ENCODE data around the gene MDN1.

MDN1 gene

GRCh38 chr6:89707766-89708165, 111.8 kb downstream of the MDN1 start:
- no peak for DNase-seq (ENCODE audit: low read depth)
- TF ChIP-seq CTCF (IDR thresholded peaks at IDR 0.05; ENCODE audit: control insufficient read depth, insufficient read depth, low read depth, low read length, missing control alignments), result no peak
- no peak overlapping the region for H3K4me3 ChIP-seq (ENCODE audit: control insufficient read depth, low read depth, low read length)

GRCh38 chr6:89706121-89706520, 113.5 kb downstream of the MDN1 start:
- no peak overlapping the region for H3K4me3 ChIP-seq (ENCODE audit: control insufficient read depth, low read depth, low read length)
- DNase-seq (ENCODE audit: low read depth), result no peak
- TF ChIP-seq CTCF (IDR thresholded peaks at IDR 0.05; ENCODE audit: control insufficient read depth, insufficient read depth, low read depth, low read length, missing control alignments), result no peak

- H3K4me3 ChIP-seq (ENCODE audit: control insufficient read depth, low read depth, low read length), result no peak overlapping the region
- no peak for TF ChIP-seq CTCF (IDR thresholded peaks at IDR 0.05; ENCODE audit: control insufficient read depth, insufficient read depth, low read depth, low read length, missing control alignments)
- no peak for DNase-seq (ENCODE audit: low read depth)
Observed at GRCh38 chr6:89703292-89703691, 116.3 kb downstream of the MDN1 start.

GRCh38 chr6:89702349-89702748, 117.2 kb downstream of the MDN1 start:
- H3K4me3 ChIP-seq (ENCODE audit: control insufficient read depth, low read depth, low read length), result no peak overlapping the region
- TF ChIP-seq CTCF (IDR thresholded peaks at IDR 0.05; ENCODE audit: control insufficient read depth, insufficient read depth, low read depth, low read length, missing control alignments), result no peak
- DNase-seq (ENCODE audit: low read depth), result no peak

- H3K4me3 ChIP-seq (ENCODE audit: control insufficient read depth, low read depth, low read length), result no peak overlapping the region
- no peak for TF ChIP-seq CTCF (IDR thresholded peaks at IDR 0.05; ENCODE audit: control insufficient read depth, insufficient read depth, low read depth, low read length, missing control alignments)
Observed at GRCh38 chr6:89695667-89696066, 123.9 kb downstream of the MDN1 start.

GRCh38 chr6:89694428-89694827, 125.2 kb downstream of the MDN1 start:
- no peak for TF ChIP-seq CTCF (IDR thresholded peaks at IDR 0.05; ENCODE audit: control insufficient read depth, insufficient read depth, low read depth, low read length, missing control alignments)
- no peak for DNase-seq (ENCODE audit: low read depth)
- no peak overlapping the region for H3K4me3 ChIP-seq (ENCODE audit: control insufficient read depth, low read depth, low read length)

More at GRCh38 chr6:89695667-89696066, 123.9 kb downstream of the MDN1 start:
- DNase-seq (ENCODE audit: low read depth), result no peak

GRCh38 chr6:89693207-89693606, 126.4 kb downstream of the MDN1 start:
- TF ChIP-seq CTCF (IDR thresholded peaks at IDR 0.05; ENCODE audit: control insufficient read depth, insufficient read depth, low read depth, low read length, missing control alignments), result no peak
- H3K4me3 ChIP-seq (ENCODE audit: control insufficient read depth, low read depth, low read length), result no peak overlapping the region

More at GRCh38 chr6:89693207-89693606, 126.4 kb downstream of the MDN1 start:
- no peak for DNase-seq (ENCODE audit: low read depth)
